ENCODE data around the gene DUSP19.

DNA sequence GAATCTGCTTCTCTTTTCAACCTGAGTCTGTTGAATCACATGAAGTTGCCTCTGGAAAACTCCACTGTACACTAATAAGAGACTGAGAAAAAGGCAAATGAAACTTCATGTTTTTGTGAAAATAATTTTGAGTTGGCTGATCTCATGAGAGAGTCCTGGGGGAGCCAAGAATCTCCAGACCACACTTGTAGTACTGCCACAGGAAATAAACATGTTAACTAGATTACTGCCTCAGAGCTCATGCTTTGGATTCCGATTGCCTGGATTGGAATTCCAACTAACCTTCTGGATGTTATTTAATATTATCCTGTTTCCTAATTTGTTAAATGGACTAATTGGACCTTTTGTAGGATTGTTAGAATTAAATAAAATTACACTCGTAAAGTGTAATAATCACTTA, 70.9 kb downstream of the DUSP19 start:
- TF ChIP-seq, protein P1, sequence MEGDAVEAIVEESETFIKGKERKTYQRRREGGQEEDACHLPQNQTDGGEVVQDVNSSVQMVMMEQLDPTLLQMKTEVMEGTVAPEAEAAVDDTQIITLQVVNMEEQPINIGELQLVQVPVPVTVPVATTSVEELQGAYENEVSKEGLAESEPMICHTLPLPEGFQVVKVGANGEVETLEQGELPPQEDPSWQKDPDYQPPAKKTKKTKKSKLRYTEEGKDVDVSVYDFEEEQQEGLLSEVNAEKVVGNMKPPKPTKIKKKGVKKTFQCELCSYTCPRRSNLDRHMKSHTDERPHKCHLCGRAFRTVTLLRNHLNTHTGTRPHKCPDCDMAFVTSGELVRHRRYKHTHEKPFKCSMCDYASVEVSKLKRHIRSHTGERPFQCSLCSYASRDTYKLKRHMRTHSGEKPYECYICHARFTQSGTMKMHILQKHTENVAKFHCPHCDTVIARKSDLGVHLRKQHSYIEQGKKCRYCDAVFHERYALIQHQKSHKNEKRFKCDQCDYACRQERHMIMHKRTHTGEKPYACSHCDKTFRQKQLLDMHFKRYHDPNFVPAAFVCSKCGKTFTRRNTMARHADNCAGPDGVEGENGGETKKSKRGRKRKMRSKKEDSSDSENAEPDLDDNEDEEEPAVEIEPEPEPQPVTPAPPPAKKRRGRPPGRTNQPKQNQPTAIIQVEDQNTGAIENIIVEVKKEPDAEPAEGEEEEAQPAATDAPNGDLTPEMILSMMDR (IDR thresholded peaks at IDR 0.05; ENCODE audit: low read depth, low read length, poor library complexity, severe bottlenecking), result no peak
- no peak for TF ChIP-seq EZH2phosphoT487 (IDR thresholded peaks at IDR 0.05; ENCODE audit: borderline replicate concordance, low read length)

Measured in DOHH2 (cell line).